Transverse colon (tissue), 1 donor: ENCODE results near the gene KLF13.

ENCODE experiments used
- EP300 ChIP-seq: sonication (generic); formaldehyde crosslinking; IDR thresholded peaks from one replicate; pipeline ENCODE4 v1.6.1; 2017; ENCODE audit warnings: antibody characterized with exemption, low read depth
- POLR2A ChIP-seq: fragments of 450-650 bp; IDR thresholded peaks from one replicate; pipeline ENCODE4 v1.6.1; 2016; ENCODE audit warnings: antibody characterized with exemption, mild to moderate bottlenecking, moderate library complexity

GRCh38 chr15:31359702-31360111, 33.1 kb downstream of the KLF13 start:
- peak; percentile 49 for TF ChIP-seq POLR2A
- no peak for TF ChIP-seq EP300
